GM23338 (cell line): ENCODE data around the gene CD24. TPM values are rescaled to one million over a fixed set of nuclear protein-coding genes. Genes with fewer than 3 reads are reported as not detected.

Experiments used
- ATAC-seq: fragments of 200-7000 bp; cut with Tn5 transposase; 3 replicates; pipeline ENCODE4 v1.9.1; 2020
- DNase-seq: peaks from one replicate; pipeline ENCODE4 v3.0.0-alpha.2; 2015; ENCODE audit warnings: low spot score
- H2AFZ ChIP-seq: fragments of 200-600 bp; sonication (generic); 2 replicates; pipeline ENCODE4 v1.8.0; 2016; ENCODE audit warnings: antibody characterized with exemption, mild to moderate bottlenecking, moderate library complexity
- H3F3A ChIP-seq: fragments of 200-600 bp; sonication (generic); replicated peaks from 2 replicates; pipeline ENCODE4 v1.8.0; 2017; ENCODE audit warnings: antibody characterized with exemption, mixed run types, low read depth
- H3K27ac ChIP-seq: fragments of 200-600 bp; sonication (generic); 2 replicates; pipeline ENCODE4 v1.6.1; 2016; ENCODE audit warnings: low read depth
- H3K27me3 ChIP-seq: fragments of 200-600 bp; sonication (generic); 2 replicates; pipeline ENCODE4 v1.8.0; 2016; ENCODE audit warnings: mild to moderate bottlenecking, mixed run types, moderate library complexity; ENCODE audit not compliant: insufficient read depth
- H3K36me3 ChIP-seq: fragments of 200-600 bp; sonication (generic); 2 replicates; pipeline ENCODE4 v1.8.0; 2016; ENCODE audit warnings: mild to moderate bottlenecking; ENCODE audit not compliant: insufficient read depth
- H3K4me1 ChIP-seq: fragments of 200-600 bp; sonication (generic); 2 replicates; pipeline ENCODE4 v1.8.0; 2016; ENCODE audit warnings: mild to moderate bottlenecking, moderate library complexity; ENCODE audit not compliant: insufficient read depth
- H3K4me2 ChIP-seq: fragments of 200-600 bp; sonication (generic); 2 replicates; pipeline ENCODE4 v1.7.1; 2017; ENCODE audit warnings: mixed run types
- H3K4me3 ChIP-seq: fragments of 200-600 bp; sonication (generic); 2 replicates; pipeline ENCODE4 v1.6.1; 2016; ENCODE audit warnings: mixed run types
- H3K79me2 ChIP-seq: fragments of 200-600 bp; sonication (generic); replicated peaks from 2 replicates; pipeline ENCODE4 v1.8.0; 2017; ENCODE audit warnings: mild to moderate bottlenecking; ENCODE audit not compliant: insufficient read depth
- H3K9me2 ChIP-seq: fragments of 200-600 bp; sonication (generic); 2 replicates; pipeline ENCODE4 v1.8.0; 2017; ENCODE audit not compliant: insufficient read depth
- H4K20me1 ChIP-seq: fragments of 200-600 bp; sonication (generic); replicated peaks from 2 replicates; pipeline ENCODE4 v1.8.0; 2017; ENCODE audit warnings: mild to moderate bottlenecking; ENCODE audit not compliant: insufficient read depth
- H3K27ac Mint-ChIP-seq: 2 replicates; pipeline ENCODE4 v1.8.0; 2020; ENCODE audit warnings: inconsistent platforms, mild to moderate bottlenecking, moderate library complexity, mixed read lengths
- H3K27me3 Mint-ChIP-seq: 3 replicates; pipeline ENCODE4 v1.8.0; 2022; ENCODE audit warnings: low read depth, mild to moderate bottlenecking, moderate library complexity, mixed read lengths, inconsistent platforms; ENCODE audit not compliant: insufficient read depth, poor library complexity
- H3K36me3 Mint-ChIP-seq: 3 replicates; pipeline ENCODE4 v1.8.0; 2021; ENCODE audit warnings: low read depth, mild to moderate bottlenecking, inconsistent platforms, moderate library complexity, mixed read lengths
- H3K4me1 Mint-ChIP-seq: 3 replicates; pipeline ENCODE4 v1.8.0; 2020; ENCODE audit warnings: mild to moderate bottlenecking, inconsistent platforms, mixed read lengths
- H3K4me3 Mint-ChIP-seq: 3 replicates; pipeline ENCODE4 v1.8.0; 2021; ENCODE audit warnings: moderate library complexity, mild to moderate bottlenecking, inconsistent platforms, mixed read lengths
- H3K9me3 Mint-ChIP-seq: 3 replicates; pipeline ENCODE4 v1.8.0; 2020; ENCODE audit warnings: moderate library complexity, mild to moderate bottlenecking, inconsistent platforms, mixed read lengths
- CREB1 ChIP-seq: fragments of 250-450 bp; sonication (Bioruptor Pico); IDR thresholded peaks from 2 replicates; pipeline ENCODE4 v1.5.0; 2020; ENCODE audit warnings: low read depth, mild to moderate bottlenecking, moderate library complexity
- ETS1 ChIP-seq: IDR thresholded peaks from 2 replicates; pipeline ENCODE4 v1.6.1; 2016; ENCODE audit warnings: antibody characterized with exemption
- POLR2AphosphoS5 ChIP-seq: IDR thresholded peaks from 2 replicates; pipeline ENCODE4 v1.6.1; 2016; ENCODE audit warnings: antibody characterized with exemption, low read depth
- REST ChIP-seq: IDR thresholded peaks from one replicate; pipeline ENCODE4 v1.6.1; 2018; ENCODE audit warnings: antibody characterized with exemption; ENCODE audit not compliant: unreplicated experiment
- ZNF114 ChIP-seq: fragments of 250-450 bp; sonication (Bioruptor Pico); IDR thresholded peaks from 2 replicates; pipeline ENCODE4 v1.5.0; 2020; ENCODE audit warnings: mild to moderate bottlenecking, moderate library complexity
- ZNF331 ChIP-seq: fragments of 250-450 bp; sonication (Bioruptor Pico); IDR thresholded peaks from 2 replicates; pipeline ENCODE4 v1.5.0; 2020; ENCODE audit warnings: low read depth, mild to moderate bottlenecking, moderate library complexity
- ZNF462 ChIP-seq: fragments of 250-450 bp; sonication (Bioruptor Pico); IDR thresholded peaks from 2 replicates; pipeline ENCODE4 v1.5.0; 2020; ENCODE audit warnings: mild to moderate bottlenecking, moderate library complexity
- polyA plus RNA-seq: library from polyadenylated mRNA; unstranded; fragments of >200 nt; fragmentation: Nextera tagmentation; extraction: Ambion mirVana; gene quantifications from 2 replicates; pipeline ENCODE4 v1.2.1, GENCODE V29; 2016
- total RNA-seq: library from RNA; depleted of rRNA; stranded (reverse); fragments of >200 nt; shearing (Covaris generic); gene quantifications from 2 replicates; pipeline ENCODE4 v1.2.3, GENCODE V29; 2014

Gene CD24
- total and polyA plus RNA-seq, 2 experiments from 2014 or later: 1,373 to 2,907 TPM

GRCh38 chr6:106988664-106989063 is 14.1 kb upstream of the CD24 start (continued):
- TF ChIP-seq REST (no peak), ZNF114 (no peak), POLR2AphosphoS5 (no peak), ETS1 (no peak)

GRCh38 chr6:106981926-106982325 is 7.4 kb upstream of the CD24 start:
- no peak for ATAC-seq
- H3K27me3 Mint-ChIP-seq: peaks cover 11% of the 10 kb centered on the region
- no peak for TF ChIP-seq ETS1
- TF ChIP-seq ZNF462 (CRISPR knock-in tag): no peak
- no peak for TF ChIP-seq POLR2AphosphoS5
- no peak for TF ChIP-seq ZNF114
- TF ChIP-seq ZNF331 (CRISPR knock-in tag): no peak
- no peak for TF ChIP-seq REST
- no peak for TF ChIP-seq CREB1

More at GRCh38 chr6:106981926-106982325, 7.4 kb upstream of the CD24 start:
- H2AFZ ChIP-seq: no peak overlapping the region
- H3K27ac Mint-ChIP-seq: no peak overlapping the region
- H4K20me1 ChIP-seq: no peaks in the 10 kb centered on the region
- peaks cover 11% of the 10 kb centered on the region for H3K4me1 ChIP-seq
- peaks cover 9% of the 10 kb centered on the region for H3K79me2 ChIP-seq
- no peaks in the 10 kb centered on the region for H3K9me3 Mint-ChIP-seq
- no peaks in the 10 kb centered on the region for H3K36me3 Mint-ChIP-seq
- H3K27me3 ChIP-seq: no peaks in the 10 kb centered on the region
- H3K4me3 ChIP-seq: no peak overlapping the region
- peaks cover 3% of the 10 kb centered on the region; the same call in 1 of the 2 replicates for H3F3A ChIP-seq
- H3K36me3 ChIP-seq: no peaks in the 10 kb centered on the region
- H3K4me3 Mint-ChIP-seq: no peak overlapping the region
- no peak overlapping the region for H3K4me2 ChIP-seq
- H3K9me2 ChIP-seq: no peaks in the 10 kb centered on the region
- no peak for DNase-seq
- H3K4me1 Mint-ChIP-seq: peaks cover 20% of the 10 kb centered on the region
- H3K27ac ChIP-seq: no peak overlapping the region
